OCI-LY7 (cell line): ENCODE results near the gene FGR. TPM values are rescaled to one million over a fixed set of nuclear protein-coding genes. Genes with fewer than 3 reads are reported as not detected.
A peak's percentile ranks its signal among the peaks of the same experiment; 100 is the strongest.

Experiments used
- BruUV-seq: library from RNA; stranded (reverse); fragments of 400-500 nt; replicated peaks from 2 replicates; lab custom pipeline; 2021; lab: Mats Ljungman, UMichigan
- CTCF ChIA-PET: fragments of 300-600 bp; sonication (Branson Sonifier 250); formaldehyde crosslinking; loops from one replicate; lab custom pipeline; 2022; ENCODE audit warnings: antibody characterized with exemption; ENCODE audit not compliant: unreplicated experiment; lab: Charles Lee
- POLR2A ChIA-PET: fragments of 300-600 bp; sonication (Branson Sonifier 250); formaldehyde crosslinking; loops from one replicate; lab custom pipeline; 2022; ENCODE audit warnings: antibody characterized with exemption; lab: Charles Lee
- DNase-seq: peaks from one replicate; pipeline ENCODE4 v3.0.0-alpha.2; 2015; ENCODE audit warnings: low spot score
- H2AFZ ChIP-seq: fragments of 200-600 bp; sonication (generic), shearing (Covaris generic); 2 replicates; pipeline ENCODE4 v1.6.1; 2014; ENCODE audit warnings: mild to moderate bottlenecking, antibody characterized with exemption, low read length, moderate library complexity
- H3K27ac ChIP-seq: fragments of 200-600 bp; sonication (generic); 2 replicates; pipeline ENCODE4 v1.5.1; 2014; ENCODE audit warnings: mixed run types, low read depth, mild to moderate bottlenecking, moderate library complexity, low read length, inconsistent platforms; ENCODE audit not compliant: poor library complexity, severe bottlenecking
- H3K36me3 ChIP-seq: fragments of 200-600 bp; sonication (generic); 2 replicates; pipeline ENCODE4 v1.6.1; 2014; ENCODE audit warnings: mild to moderate bottlenecking, antibody characterized with exemption, low read length, moderate library complexity, mixed read lengths; ENCODE audit not compliant: insufficient read depth
- H3K4me1 ChIP-seq: fragments of 200-600 bp; sonication (generic); 2 replicates; pipeline ENCODE4 v1.5.1; 2014; ENCODE audit warnings: mild to moderate bottlenecking, low read length; ENCODE audit not compliant: insufficient read depth, poor library complexity, severe bottlenecking
- H3K4me2 ChIP-seq: fragments of 200-600 bp; sonication (generic); 2 replicates; pipeline ENCODE4 v1.6.1; 2014; ENCODE audit warnings: mild to moderate bottlenecking, low read length
- H3K4me3 ChIP-seq: fragments of 200-600 bp; sonication (generic); 2 replicates; pipeline ENCODE4 v1.5.1; 2014; ENCODE audit warnings: mild to moderate bottlenecking, low read depth, low read length; ENCODE audit not compliant: poor library complexity, severe bottlenecking
- H3K79me2 ChIP-seq: fragments of 200-600 bp; sonication (generic); 2 replicates; pipeline ENCODE4 v1.6.1; 2016; ENCODE audit warnings: low read depth, mild to moderate bottlenecking, low read length, moderate library complexity, mixed read lengths; ENCODE audit not compliant: insufficient read depth
- H3K9me2 ChIP-seq: fragments of 200-600 bp; sonication (generic); 2 replicates; pipeline ENCODE4 v1.6.1; 2016; ENCODE audit warnings: mild to moderate bottlenecking, low read length, mixed read lengths; ENCODE audit not compliant: insufficient read depth
- H3K9me3 ChIP-seq: fragments of 200-600 bp; sonication (generic); 2 replicates; pipeline ENCODE4 v1.6.1; 2014; ENCODE audit warnings: mild to moderate bottlenecking, mixed run types, low read length, mixed read lengths
- H4K20me1 ChIP-seq: fragments of 200-600 bp; sonication (generic); 2 replicates; pipeline ENCODE4 v1.6.1; 2014; ENCODE audit warnings: mild to moderate bottlenecking, antibody characterized with exemption, low read length, moderate library complexity, mixed read lengths; ENCODE audit not compliant: insufficient read depth
- CTCF ChIP-seq: fragments of 200-600 bp; sonication (generic); conservative IDR thresholded peaks from 2 replicates; pipeline ENCODE4 v1.5.1; 2014; ENCODE audit warnings: mild to moderate bottlenecking, antibody characterized with exemption, low read length, moderate library complexity, mixed read lengths
- EZH2phosphoT487 ChIP-seq: fragments of 200-600 bp; sonication (generic); IDR thresholded peaks from 2 replicates; pipeline ENCODE4 v1.6.1; 2018; ENCODE audit warnings: low read depth, borderline replicate concordance, mild to moderate bottlenecking, mixed run types, antibody characterized with exemption, low read length, moderate library complexity, mixed read lengths
- intact Hi-C: fragments of 100-400 bp; cut with micrococcal nuclease; formaldehyde crosslinking; loops from one replicate; pipeline ENCODE4 v1.10.0; 2022; ENCODE audit not compliant: unreplicated experiment
- total RNA-seq, 2 experiments: library from RNA; depleted of rRNA in 1 of 2; stranded (reverse); fragments of >200 nt in 1 of 2; shearing (Covaris generic) in 1 of 2; gene quantifications; 2 replicates each; pipeline ENCODE4 v1.2.3, GENCODE V29; 2014 to 2022

Gene FGR
- total RNA-seq, 2 experiments from 2014 or later = 1.2 to 2.2 TPM

- no TSS peak for BruUV-seq
- Histone ChIP-seq H3K9me2 (no peaks in the 10 kb centered on the region), H3K27ac (no peak overlapping the region), H3K79me2 (no peaks in the 10 kb centered on the region), H3K4me2 (peak overlapping the region; percentile 77), H3K4me3 (peak overlapping the region; percentile 59), H4K20me1 (no peaks in the 10 kb centered on the region), H2AFZ (peak overlapping the region; percentile 88; the same call in 1 of the 2 replicates), H3K36me3 (no peaks in the 10 kb centered on the region), H3K4me1 (peaks cover 17% of the 10 kb centered on the region), H3K9me3 (no peaks in the 10 kb centered on the region)
- intact Hi-C loops = loop anchor here (10.0 kb wide), 1 partner anchor 162 kb away; the partner anchor contains the start of gene PPP1R8
- ChIA-PET CTCF (no interaction called here), POLR2A (no interaction called here)
- TF ChIP-seq CTCF (no peak), EZH2phosphoT487 (no peak)
- DNase-seq = no peak
Observed at GRCh38 chr1:27672750-27673112, 37.7 kb upstream of the FGR start.

GRCh38 chr1:27671964-27672749 is 37.2 kb upstream of the FGR start, which contains the start of gene IFI6:
TSS of gene IFI6 (minus strand) at chr1:27672192. CDS start at chr1:27669314, 2,878 bp downstream.
- DNase-seq = peak; percentile 65
- TF ChIP-seq CTCF = peak; percentile 64
- no peak for TF ChIP-seq EZH2phosphoT487
- Histone ChIP-seq H3K79me2 (no peaks in the 10 kb centered on the region), H3K4me2 (peak within 1 kb of the TSS; percentile 77), H3K4me1 (peaks cover 17% of the 10 kb centered on the region), H4K20me1 (no peaks in the 10 kb centered on the region), H3K4me3 (peak within 1 kb of the TSS; percentile 59), H3K9me3 (no peaks in the 10 kb centered on the region), H2AFZ (peak within 1 kb of the TSS; percentile 88), H3K27ac (peak within 1 kb of the TSS; percentile 16), H3K36me3 (no peaks in the 10 kb centered on the region), H3K9me2 (no peaks in the 10 kb centered on the region)
- intact Hi-C loops = loop anchor here (10.0 kb wide), 1 partner anchor 163 kb away; the partner anchor contains the start of gene PPP1R8
- POLR2A ChIA-PET = interaction anchor here (0.6 kb wide), 1 partner anchor 158 kb away, joined by 4 read pairs; the partner anchor contains the start of gene PPP1R8
- CTCF ChIA-PET = no interaction called here
- BruUV-seq = no TSS peak

- Histone ChIP-seq H2AFZ (no peak overlapping the region), H3K4me2 (no peak overlapping the region), H3K9me3 (no peaks in the 10 kb centered on the region), H4K20me1 (no peaks in the 10 kb centered on the region), H3K4me3 (no peak overlapping the region), H3K27ac (no peak overlapping the region), H3K9me2 (no peaks in the 10 kb centered on the region), H3K36me3 (no peaks in the 10 kb centered on the region), H3K4me1 (peaks cover 17% of the 10 kb centered on the region), H3K79me2 (no peaks in the 10 kb centered on the region)
- ChIA-PET CTCF (interaction anchor here (0.6 to 1.2 kb wide), 4 partner anchors 63 to 292 kb away, joined by 3 to 6 read pairs (median 4); no protein-coding TSS in a partner anchor), POLR2A (interaction anchor here (1.0 kb wide), 1 partner anchor 103 kb away, joined by 4 read pairs; the partner anchor contains the start of gene STX12)
- DNase-seq = no peak
- TF ChIP-seq CTCF = no peak
- no peak for TF ChIP-seq EZH2phosphoT487
- no TSS peak for BruUV-seq
- intact Hi-C loops = loop anchor here (10.0 kb wide), 2 partner anchors 165 to 345 kb away; partner anchors contain the start of genes PPP1R8 and TMEM222
Observed at GRCh38 chr1:27669876-27670275, 34.9 kb upstream of the FGR start.
